Putamen (tissue), 1 donor: ENCODE measurements around the gene FTO.

ENCODE experiments used
- DNase-seq: peaks from one replicate; pipeline ENCODE4 v3.0.0-alpha.2; 2016; ENCODE audit warnings: low spot score

FTO gene

GRCh38 chr16:53967572-53967971, 263.6 kb downstream of the FTO start:
- no peak for DNase-seq

DNA sequence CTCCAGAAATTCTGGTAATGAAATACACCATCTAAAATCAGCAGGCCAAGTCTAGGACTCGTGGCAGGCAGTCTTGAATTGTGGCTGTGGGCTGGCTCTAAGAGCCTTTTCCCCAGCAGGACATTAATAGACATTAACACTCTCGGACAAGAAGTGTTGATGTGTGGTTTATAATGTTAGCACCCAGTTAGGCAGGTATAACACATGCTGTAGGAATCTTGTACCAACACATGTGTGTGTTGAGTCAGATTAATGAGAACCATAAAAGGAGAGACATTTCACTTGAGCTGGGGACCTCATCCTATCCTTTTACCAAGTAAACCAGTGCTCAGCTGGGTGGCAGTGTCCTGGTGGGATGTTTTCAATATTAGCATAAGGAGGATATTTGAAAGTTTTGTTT, 264.5 kb downstream of the FTO start:
- DNase-seq: no peak

DNA sequence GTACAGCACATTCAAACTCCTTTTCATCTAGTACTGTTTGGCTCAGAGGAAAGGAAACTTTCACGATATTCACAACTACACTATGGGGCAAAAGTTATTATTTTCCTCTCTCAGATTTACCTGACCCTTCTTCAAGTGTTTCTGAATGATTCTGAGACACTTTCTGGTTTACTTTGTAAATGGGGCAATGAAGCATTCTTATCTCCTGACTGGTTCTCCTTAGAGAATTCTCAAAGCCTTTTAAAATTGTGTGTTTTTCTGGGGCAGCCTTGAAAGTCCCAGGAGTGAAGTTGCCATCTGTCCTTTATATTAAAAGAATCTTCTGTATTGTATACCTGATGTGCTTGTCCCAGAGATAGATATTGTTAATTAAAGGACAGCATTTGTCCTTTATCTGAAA, 264.9 kb downstream of the FTO start:
- DNase-seq: no peak

DNA sequence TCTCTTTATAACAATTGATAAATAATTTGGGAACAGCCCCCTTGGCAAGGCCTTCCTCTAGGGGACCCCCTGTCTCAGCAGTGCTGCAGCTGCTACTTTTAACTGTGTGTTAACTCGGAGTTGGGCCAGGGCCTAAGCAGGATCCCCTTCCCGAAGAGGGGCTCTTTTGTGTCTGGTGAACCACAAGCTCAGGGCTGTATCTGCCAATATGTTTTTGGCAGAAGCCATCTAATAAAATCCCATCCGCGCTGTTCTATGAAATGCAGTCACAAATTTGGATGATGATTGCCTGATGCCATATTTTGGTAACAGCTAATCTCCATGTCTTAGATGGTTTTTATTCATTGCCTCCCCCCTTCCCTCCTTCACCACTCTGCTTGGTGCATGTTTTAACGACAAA, 267.7 kb downstream of the FTO start:
- no peak for DNase-seq

DNA sequence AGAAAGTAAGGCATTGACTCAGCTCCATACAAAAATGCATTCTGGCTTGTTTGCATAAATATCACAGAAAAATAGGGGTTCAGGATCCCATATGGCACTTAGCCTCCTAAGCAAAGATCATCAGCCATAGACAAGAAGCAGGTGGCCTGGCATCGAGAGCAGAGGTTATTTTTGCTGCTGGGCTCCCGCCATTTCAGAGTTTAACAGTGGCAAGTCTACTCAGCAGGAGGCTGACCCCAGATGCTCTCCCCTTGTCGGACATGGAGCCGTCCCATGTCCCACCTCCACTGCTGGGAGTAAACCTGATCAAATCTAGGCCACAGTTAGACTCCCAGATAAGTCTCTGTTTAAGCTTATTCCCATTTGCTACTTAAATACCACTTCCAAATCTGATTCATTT, 269.1 kb downstream of the FTO start:
- DNase-seq: no peak

DNA sequence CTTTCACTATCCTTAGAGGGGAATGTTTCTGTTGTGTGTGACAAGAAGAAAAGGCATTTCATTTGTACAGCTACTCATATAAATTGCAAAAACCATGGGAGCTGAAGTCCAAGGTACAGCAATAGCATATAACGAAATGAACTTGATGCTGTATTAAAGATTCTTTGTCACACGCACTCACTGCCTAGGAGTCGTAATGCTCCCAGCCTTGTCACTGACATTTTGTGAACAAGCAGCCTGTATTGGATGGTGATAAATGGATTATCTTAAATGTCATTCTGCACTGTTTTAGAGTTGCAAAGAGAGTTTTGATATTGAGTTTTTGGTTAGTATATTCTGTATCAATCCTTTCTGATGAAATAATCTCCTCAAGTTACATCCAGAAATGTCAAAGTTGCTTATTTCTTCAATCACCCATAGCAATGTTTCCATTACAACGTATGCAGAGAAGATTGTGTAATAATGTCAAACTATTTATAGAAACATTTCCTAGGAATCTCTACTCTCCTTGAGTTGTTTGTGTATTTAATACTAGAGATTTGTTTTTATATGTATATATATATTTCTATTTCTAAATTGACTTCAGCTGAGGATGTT, 270.6 kb downstream of the FTO start:
- no peak for DNase-seq

DNA sequence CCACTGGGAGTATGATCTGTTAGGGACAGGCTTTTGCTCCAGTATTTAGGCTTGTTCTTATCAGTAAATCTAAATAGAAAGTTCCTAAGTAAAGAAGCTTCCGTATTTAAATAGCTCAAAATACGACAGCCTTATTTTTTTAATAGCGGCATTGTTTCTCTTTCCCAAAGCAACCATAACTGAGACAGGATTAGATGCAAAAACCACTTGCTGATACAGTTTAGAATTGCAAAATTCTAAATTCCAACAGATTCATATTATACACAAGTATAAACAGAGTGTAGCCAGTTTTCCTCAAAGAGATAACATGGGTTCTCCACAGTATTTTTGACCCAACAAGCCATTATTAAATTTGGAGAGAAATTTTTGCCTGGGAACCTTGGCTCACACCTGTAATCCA, 276.7 kb downstream of the FTO start:
- DNase-seq: no peak

- DNase-seq: no peak
Observed at GRCh38 chr16:53982631-53983042, 278.7 kb downstream of the FTO start.

GRCh38 chr16:53984936-53985335, 281.0 kb downstream of the FTO start:
- DNase-seq: no peak

- no peak for DNase-seq
Observed at GRCh38 chr16:53985861-53986260, 281.9 kb downstream of the FTO start.

GRCh38 chr16:53986793-53987192, 282.8 kb downstream of the FTO start:
- no peak for DNase-seq

DNA sequence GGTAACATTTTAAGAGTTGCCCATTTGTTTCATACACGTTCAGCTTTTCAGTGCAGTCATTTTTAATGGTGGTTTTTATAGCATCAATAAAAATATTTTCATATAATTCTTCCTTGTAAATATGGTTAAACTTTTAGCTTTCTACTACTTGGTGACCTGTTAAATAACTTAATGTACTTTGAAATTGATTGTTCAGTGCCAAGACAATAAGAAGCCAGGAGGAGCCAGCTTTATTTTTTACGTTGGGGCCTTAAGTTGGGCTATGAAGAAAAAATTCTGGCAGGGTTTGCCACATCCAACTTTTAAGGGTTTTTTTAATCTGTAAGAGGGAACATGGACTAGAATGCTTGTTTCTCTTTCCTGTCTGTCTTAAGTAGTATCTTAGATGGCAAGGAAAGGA, 284.2 kb downstream of the FTO start:
- no peak for DNase-seq

GRCh38 chr16:53989597-53989996, 285.6 kb downstream of the FTO start:
- DNase-seq: no peak

DNA sequence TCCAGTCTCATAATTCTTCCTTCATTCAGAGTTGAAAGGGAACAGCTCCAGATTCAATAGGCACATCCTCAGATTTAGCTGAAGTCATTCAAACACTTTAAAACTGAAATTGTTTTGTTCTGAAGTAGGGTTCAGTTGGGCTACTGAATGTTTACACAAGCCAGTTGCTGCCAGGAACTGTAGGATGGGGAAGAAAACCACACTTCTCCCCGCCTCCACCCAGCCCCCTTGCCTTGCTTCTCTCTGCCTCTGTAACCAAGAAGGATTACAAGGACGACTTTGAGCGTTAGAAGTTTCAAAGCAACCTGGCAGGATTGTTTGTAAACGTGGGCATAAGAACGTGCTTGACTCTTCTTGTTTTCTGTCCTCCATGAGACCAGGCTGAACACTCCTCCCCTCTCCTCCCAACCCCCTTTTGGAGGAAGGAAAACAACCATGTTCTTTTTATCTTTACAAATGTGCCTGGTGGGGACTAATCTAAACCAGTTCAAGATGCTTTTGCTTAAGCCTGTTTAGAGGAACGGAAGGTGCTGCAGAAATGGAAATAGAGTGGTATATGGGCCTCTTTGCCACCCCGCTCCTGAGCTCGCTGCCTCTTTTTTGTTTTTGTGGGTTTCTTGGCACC, 287.9 kb downstream of the FTO start:
- DNase-seq: no peak

DNA sequence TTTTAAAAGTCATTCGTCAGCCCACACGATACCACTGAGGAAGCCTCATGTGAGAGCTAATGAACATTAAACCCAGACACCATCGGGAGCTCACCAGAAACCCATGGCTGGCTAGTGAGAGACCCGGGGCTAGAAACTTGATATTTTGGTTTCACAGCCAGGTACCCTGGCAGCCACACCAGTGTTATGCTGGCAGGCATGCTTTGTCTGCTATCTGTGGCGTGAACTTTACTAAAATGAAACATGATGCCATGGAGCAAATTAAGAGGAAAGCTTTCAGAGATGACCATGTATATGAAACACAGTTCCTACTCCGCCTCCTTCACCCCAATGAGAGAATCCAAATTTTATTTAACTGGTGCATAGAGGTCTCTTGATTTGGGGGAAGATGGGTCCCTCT, 291.4 kb downstream of the FTO start:
- DNase-seq: no peak

GRCh38 chr16:53996961-53997360, 293.0 kb downstream of the FTO start:
- no peak for DNase-seq

- DNase-seq: no peak
Observed at GRCh38 chr16:53998024-53998810, 294.3 kb downstream of the FTO start.

GRCh38 chr16:53998966-53999522, 295.1 kb downstream of the FTO start:
- DNase-seq: no peak

DNA sequence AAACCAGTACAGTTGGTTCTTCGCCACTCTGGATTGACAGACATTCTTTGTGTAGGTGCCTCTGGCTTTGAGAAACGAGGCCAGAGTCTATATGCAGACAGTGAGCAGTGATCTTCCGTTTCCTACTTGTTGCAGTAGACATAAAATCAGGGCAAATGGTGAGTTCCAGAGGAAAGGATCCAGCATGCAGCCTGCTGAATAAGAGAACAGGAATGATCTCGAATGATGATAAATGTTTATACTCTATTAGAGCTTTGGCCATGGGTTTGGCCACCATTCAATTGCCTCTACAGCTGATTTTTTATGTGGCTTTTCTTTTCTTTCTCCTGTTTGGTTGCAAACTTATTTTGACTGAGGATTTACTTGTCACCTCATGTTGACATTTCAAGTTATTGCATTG, 295.9 kb downstream of the FTO start:
- no peak for DNase-seq

- DNase-seq: no peak
Observed at GRCh38 chr16:54000361-54000760, 296.4 kb downstream of the FTO start.

- DNase-seq: no peak
Observed at GRCh38 chr16:54006693-54007092, 302.7 kb downstream of the FTO start.

DNA sequence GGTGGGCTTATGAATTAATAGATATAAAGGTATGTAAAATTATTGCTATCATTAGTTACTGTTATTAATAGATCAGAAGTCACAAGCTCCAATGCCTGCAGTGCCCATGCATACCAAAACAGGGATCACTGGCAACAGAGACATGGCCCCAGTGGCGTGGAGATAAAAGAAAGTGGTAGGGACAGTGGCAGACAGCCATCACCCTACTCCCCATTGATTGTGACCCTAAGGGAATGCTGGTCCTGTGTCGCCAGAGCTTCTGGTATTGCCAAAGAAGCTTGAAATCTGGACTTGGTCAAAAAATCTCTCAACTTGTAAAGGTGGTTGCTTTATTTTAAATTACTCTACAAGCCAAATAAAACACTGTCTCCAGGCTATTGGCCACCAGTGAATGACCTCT, 303.5 kb downstream of the FTO start:
- no peak for DNase-seq

GRCh38 chr16:54009464-54010176, 305.7 kb downstream of the FTO start:
- no peak for DNase-seq
